Fibroblast of lung (primary cell): ENCODE measurements around the gene KRT15.

ENCODE experiments used
- EZH2 ChIP-seq: IDR thresholded peaks from 2 replicates; pipeline ENCODE4 v1.5.1; 2012; ENCODE audit warnings: low read length, control low read depth, mild to moderate bottlenecking; ENCODE audit errors: missing control alignments
- TF ChIP-seq, protein P1 (sequence below), 2 donors: IDR thresholded peaks in 1 of 2; conservative IDR thresholded peaks in 1 of 2; 1 replicate in 1 of 2; 2 replicates in 1 of 2; pipeline ENCODE4 v1.5.1; 2011 to 2012; ENCODE audit warnings: low read length in 2 of 2, control low read depth in 1 of 2, inconsistent platforms in 1 of 2, low read depth in 1 of 2, mild to moderate bottlenecking in 1 of 2

DNA sequence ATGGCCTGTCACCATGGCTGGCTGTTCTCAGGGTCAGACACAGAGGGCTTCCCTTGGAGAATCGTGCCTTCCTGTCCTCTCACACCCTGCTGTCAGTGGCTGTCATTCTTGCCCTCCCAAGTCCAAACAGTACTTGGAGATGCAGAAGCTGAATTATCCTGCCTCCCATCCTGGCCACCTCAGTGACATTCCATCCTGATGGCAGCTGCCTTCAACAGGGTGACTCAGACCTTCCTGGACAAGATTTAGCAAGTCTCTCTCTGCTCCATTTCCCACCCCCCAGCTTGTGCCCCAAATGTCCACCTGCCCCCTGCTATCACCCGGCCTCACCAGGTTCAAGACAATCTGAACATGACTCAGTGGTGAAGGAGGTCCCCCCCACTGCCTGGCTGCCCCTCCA lies 24.2 kb downstream of the KRT15 start:
- TF ChIP-seq, protein P1, sequence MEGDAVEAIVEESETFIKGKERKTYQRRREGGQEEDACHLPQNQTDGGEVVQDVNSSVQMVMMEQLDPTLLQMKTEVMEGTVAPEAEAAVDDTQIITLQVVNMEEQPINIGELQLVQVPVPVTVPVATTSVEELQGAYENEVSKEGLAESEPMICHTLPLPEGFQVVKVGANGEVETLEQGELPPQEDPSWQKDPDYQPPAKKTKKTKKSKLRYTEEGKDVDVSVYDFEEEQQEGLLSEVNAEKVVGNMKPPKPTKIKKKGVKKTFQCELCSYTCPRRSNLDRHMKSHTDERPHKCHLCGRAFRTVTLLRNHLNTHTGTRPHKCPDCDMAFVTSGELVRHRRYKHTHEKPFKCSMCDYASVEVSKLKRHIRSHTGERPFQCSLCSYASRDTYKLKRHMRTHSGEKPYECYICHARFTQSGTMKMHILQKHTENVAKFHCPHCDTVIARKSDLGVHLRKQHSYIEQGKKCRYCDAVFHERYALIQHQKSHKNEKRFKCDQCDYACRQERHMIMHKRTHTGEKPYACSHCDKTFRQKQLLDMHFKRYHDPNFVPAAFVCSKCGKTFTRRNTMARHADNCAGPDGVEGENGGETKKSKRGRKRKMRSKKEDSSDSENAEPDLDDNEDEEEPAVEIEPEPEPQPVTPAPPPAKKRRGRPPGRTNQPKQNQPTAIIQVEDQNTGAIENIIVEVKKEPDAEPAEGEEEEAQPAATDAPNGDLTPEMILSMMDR (conservative IDR thresholded peaks at IDR 0.05 in 1 of 2, IDR thresholded peaks at IDR 0.05 in 1 of 2; ENCODE audit: low read depth in 1 of 2, low read length in 2 of 2): no peak
- TF ChIP-seq EZH2: no peak
